K562 (cell line): Measurements from ENCODE around the gene WNT3. TPM values are rescaled to one million over a fixed set of nuclear protein-coding genes. Genes with fewer than 3 reads are reported as not detected.
A peak's percentile ranks its signal among the peaks of the same experiment; 100 is the strongest.

Experiments
- CBX5 ChIP-seq: IDR thresholded peaks from 2 replicates; pipeline ENCODE4 v1.6.1; 2014; ENCODE audit warnings: low read depth, borderline replicate concordance
- ELF1 ChIP-seq: fragments of 200-800 bp; sonication (Bioruptor generic); IDR thresholded peaks from 2 replicates; pipeline ENCODE4 v1.6.1; 2016; ENCODE audit warnings: missing genetic modification characterization, missing compliant biosample characterization
- ETS2 ChIP-seq: IDR thresholded peaks from 2 replicates; pipeline ENCODE4 v1.6.1; 2016; ENCODE audit warnings: borderline replicate concordance, missing genetic modification characterization, mild to moderate bottlenecking, moderate library complexity, missing compliant biosample characterization; ENCODE audit not compliant: poor library complexity, severe bottlenecking
- FIP1L1 ChIP-seq: fragments of 200-400 bp; formaldehyde crosslinking; IDR thresholded peaks from 2 replicates; pipeline ENCODE4 v1.6.1; 2018; ENCODE audit warnings: mild to moderate bottlenecking, low read depth, low read length; ENCODE audit not compliant: poor library complexity, severe bottlenecking
- FOXM1 ChIP-seq, 2 experiments: fragments of 450-650 bp in 1 of 2; sonication (generic) in 1 of 2; formaldehyde crosslinking in 1 of 2; IDR thresholded peaks; 2 replicates each; pipeline versions ENCODE4 v1.6.1 to v1.9.0; 2017 to 2022; ENCODE audit warnings: low read depth in 2 of 2, mild to moderate bottlenecking in 2 of 2, missing genetic modification reagents in 1 of 2, moderate library complexity in 1 of 2
- HMGN3 ChIP-seq: IDR thresholded peaks from 2 replicates; pipeline ENCODE4 v1.6.1; 2011; ENCODE audit warnings: borderline replicate concordance, low read depth, mild to moderate bottlenecking, mixed read lengths, low read length; ENCODE audit not compliant: insufficient read length; ENCODE audit errors: extremely low read depth
- JUND ChIP-seq, 2 experiments: IDR thresholded peaks; 2 replicates in 1 of 2; 3 replicates in 1 of 2; pipeline ENCODE4 v1.6.1; 2011; ENCODE audit warnings: borderline replicate concordance in 2 of 2, low read depth in 2 of 2, low read length in 2 of 2, improper control_type of control experiment in 1 of 2, missing biosample characterization in 1 of 2, missing genetic modification characterization in 1 of 2, missing genetic modification reagents in 1 of 2
- KDM2B ChIP-seq: fragments of 250-450 bp; sonication (Bioruptor Pico); IDR thresholded peaks from 2 replicates; pipeline ENCODE4 v1.8.0; 2021; ENCODE audit warnings: mild to moderate bottlenecking, moderate library complexity
- MEIS2 ChIP-seq: fragments of 450-650 bp; IDR thresholded peaks from 2 replicates; pipeline ENCODE4 v1.6.1; 2014; ENCODE audit warnings: mild to moderate bottlenecking; ENCODE audit not compliant: partially characterized antibody
- NFYB ChIP-seq: IDR thresholded peaks from 2 replicates; pipeline ENCODE4 v1.6.1; 2011; ENCODE audit warnings: mild to moderate bottlenecking, moderate library complexity; ENCODE audit not compliant: insufficient read length; ENCODE audit errors: extremely low read depth
- PBX2 ChIP-seq, 2 experiments: IDR thresholded peaks in 1 of 2; conservative IDR thresholded peaks in 1 of 2; 2 replicates each; pipeline ENCODE4 v1.6.1; 2016; ENCODE audit warnings: low read depth in 2 of 2, mild to moderate bottlenecking in 1 of 2, missing compliant biosample characterization in 1 of 2, missing genetic modification characterization in 1 of 2, moderate library complexity in 1 of 2
- POLR2A ChIP-seq: fragments of 450-650 bp; conservative IDR thresholded peaks from 2 replicates; pipeline ENCODE4 v1.6.1; 2016
- PTTG1 ChIP-seq: fragments of 450-650 bp; IDR thresholded peaks from 2 replicates; pipeline ENCODE4 v1.6.1; 2016; ENCODE audit warnings: low read depth, mild to moderate bottlenecking, missing genetic modification characterization, missing compliant biosample characterization
- TAL1 ChIP-seq: fragments of 450-650 bp; IDR thresholded peaks from 2 replicates; pipeline ENCODE4 v1.6.1; 2016; ENCODE audit warnings: mild to moderate bottlenecking
- ZEB2 ChIP-seq: fragments of 450-650 bp; IDR thresholded peaks from 2 replicates; pipeline ENCODE4 v1.6.1; 2016
- polyA plus RNA-seq, 8 experiments: library from polyadenylated mRNA; depleted of rRNA in 4 of 8; stranded (reverse) in 5 of 8; unstranded in 3 of 8; fragments of >200 nt; fragmentation: Nextera tagmentation in 2 of 8; fragmentation: Illumina TruSeq in 1 of 8; extraction: Ambion mirVana in 2 of 8; extraction: Trizol in 1 of 8; gene quantifications; 2 replicates each; pipeline versions ENCODE4 v1.2.1 to v1.2.3, GENCODE V29; 2011 to 2014; ENCODE audit warnings: inconsistent platforms in 1 of 8, missing spikeins in 1 of 8
- total RNA-seq, 7 experiments: library from RNA; depleted of rRNA in 6 of 7; stranded (reverse); fragments of >200 nt in 6 of 7; fragmentation: Illumina TruSeq in 2 of 7; extraction: Trizol in 2 of 7; gene quantifications; 2 replicates each; pipeline versions ENCODE4 v1.2.1 to v1.2.3, GENCODE V29; 2011 to 2021; ENCODE audit warnings: low replicate concordance in 1 of 7
- TF ChIP-seq, protein P1 (sequence below): sonication (generic); formaldehyde crosslinking; IDR thresholded peaks from 2 replicates; pipeline ENCODE4 v1.8.1; 2023; ENCODE audit warnings: mild to moderate bottlenecking, missing genetic modification reagents
- TF ChIP-seq, protein P2 (sequence below): fragments of 200-800 bp; sonication (Bioruptor generic); IDR thresholded peaks from 2 replicates; pipeline ENCODE4 v1.6.1; 2017; ENCODE audit warnings: missing genetic modification characterization, missing compliant biosample characterization

Gene WNT3
- total and polyA plus RNA-seq, 9 of the 15 experiments (the other 6 are each of a cell fraction or from before 2014, with no cell fraction given): 1.5 to 6.1 (median 3.3) TPM

- no peak for TF ChIP-seq CBX5
- no peak for TF ChIP-seq ETS2 (tag)
- TF ChIP-seq MEIS2: peak; percentile 51
- no peak for TF ChIP-seq ZEB2
- peak; percentile 73 for TF ChIP-seq PBX2 (CRISPR knock-in tag; IDR thresholded peaks at IDR 0.05; ENCODE audit: low read depth)
- peak; percentile 37; the same call in 1 of the 2 replicates for TF ChIP-seq PBX2 (tag; conservative IDR thresholded peaks at IDR 0.05; ENCODE audit: low read depth)
- TF ChIP-seq ELF1: no peak
- no peak for TF ChIP-seq POLR2A
- 0 out of 2 replicates have a peak, but pooled peaks have one; percentile 18 for TF ChIP-seq KDM2B
- TF ChIP-seq HMGN3: peak; percentile 24
- no peak for TF ChIP-seq FOXM1 (IDR thresholded peaks at IDR 0.05; ENCODE audit: low read depth)
- TF ChIP-seq FOXM1 (CRISPR knock-in tag; IDR thresholded peaks at IDR 0.05; ENCODE audit: low read depth): no peak
- peak; percentile 53 for TF ChIP-seq FIP1L1
- TF ChIP-seq NFYB: peak; percentile 76
- no peak for TF ChIP-seq PTTG1 (tag)
- TF ChIP-seq, protein P1, sequence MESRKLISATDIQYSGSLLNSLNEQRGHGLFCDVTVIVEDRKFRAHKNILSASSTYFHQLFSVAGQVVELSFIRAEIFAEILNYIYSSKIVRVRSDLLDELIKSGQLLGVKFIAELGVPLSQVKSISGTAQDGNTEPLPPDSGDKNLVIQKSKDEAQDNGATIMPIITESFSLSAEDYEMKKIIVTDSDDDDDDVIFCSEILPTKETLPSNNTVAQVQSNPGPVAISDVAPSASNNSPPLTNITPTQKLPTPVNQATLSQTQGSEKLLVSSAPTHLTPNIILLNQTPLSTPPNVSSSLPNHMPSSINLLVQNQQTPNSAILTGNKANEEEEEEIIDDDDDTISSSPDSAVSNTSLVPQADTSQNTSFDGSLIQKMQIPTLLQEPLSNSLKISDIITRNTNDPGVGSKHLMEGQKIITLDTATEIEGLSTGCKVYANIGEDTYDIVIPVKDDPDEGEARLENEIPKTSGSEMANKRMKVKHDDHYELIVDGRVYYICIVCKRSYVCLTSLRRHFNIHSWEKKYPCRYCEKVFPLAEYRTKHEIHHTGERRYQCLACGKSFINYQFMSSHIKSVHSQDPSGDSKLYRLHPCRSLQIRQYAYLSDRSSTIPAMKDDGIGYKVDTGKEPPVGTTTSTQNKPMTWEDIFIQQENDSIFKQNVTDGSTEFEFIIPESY (CRISPR knock-in tag): no peak
- no peak for TF ChIP-seq TAL1
- no peak for TF ChIP-seq JUND (IDR thresholded peaks at IDR 0.05; ENCODE audit: borderline replicate concordance, low read depth, low read length)
- TF ChIP-seq JUND (tag; IDR thresholded peaks at IDR 0.05; ENCODE audit: borderline replicate concordance, low read depth, low read length): no peak
- TF ChIP-seq, protein P2, sequence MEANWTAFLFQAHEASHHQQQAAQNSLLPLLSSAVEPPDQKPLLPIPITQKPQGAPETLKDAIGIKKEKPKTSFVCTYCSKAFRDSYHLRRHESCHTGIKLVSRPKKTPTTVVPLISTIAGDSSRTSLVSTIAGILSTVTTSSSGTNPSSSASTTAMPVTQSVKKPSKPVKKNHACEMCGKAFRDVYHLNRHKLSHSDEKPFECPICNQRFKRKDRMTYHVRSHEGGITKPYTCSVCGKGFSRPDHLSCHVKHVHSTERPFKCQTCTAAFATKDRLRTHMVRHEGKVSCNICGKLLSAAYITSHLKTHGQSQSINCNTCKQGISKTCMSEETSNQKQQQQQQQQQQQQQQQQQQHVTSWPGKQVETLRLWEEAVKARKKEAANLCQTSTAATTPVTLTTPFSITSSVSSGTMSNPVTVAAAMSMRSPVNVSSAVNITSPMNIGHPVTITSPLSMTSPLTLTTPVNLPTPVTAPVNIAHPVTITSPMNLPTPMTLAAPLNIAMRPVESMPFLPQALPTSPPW: peak; percentile 56; the same call in 1 of the 2 replicates
These were observed at the start of gene WNT3 (continued) for GRCh38 chr17:46818316-46818928.
